HG03558 (cell line): ENCODE data around the gene INTS4.
"Not testable (repeated sequence)": the region's sequence is repeated elsewhere in the genome, so short reads cannot be mapped to it uniquely, and the experiment has no call there.

Source experiments
- ATAC-seq: cut with Tn5 transposase; IDR thresholded peaks from one replicate; pipeline ENCODE4 v1.9.1; 2021; ENCODE audit warnings: moderate number of reproducible peaks; ENCODE audit not compliant: unreplicated experiment; ENCODE audit errors: extremely low read depth

INTS4 gene

DNA sequence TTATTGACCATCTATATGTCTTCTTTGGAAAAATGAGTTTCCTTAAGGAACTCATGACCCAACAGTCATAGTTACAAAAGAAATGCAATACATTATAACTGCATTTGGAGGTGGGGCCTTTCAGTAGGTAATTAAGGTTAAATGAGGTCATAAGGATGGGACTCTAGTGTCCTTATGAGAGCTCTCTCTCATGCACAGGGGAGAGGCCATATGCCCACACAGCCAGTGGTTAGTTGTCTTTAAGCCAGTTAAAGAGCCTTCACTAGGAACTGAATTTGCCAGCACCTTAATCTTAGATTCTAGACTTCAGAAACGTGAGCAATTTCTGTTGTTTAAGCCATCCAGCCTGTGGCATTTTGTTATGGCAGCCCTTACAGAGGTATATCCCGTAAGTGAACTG, 27.3 kb downstream of the INTS4 start:
- no peak for ATAC-seq

- ATAC-seq = no peak
Observed at GRCh38 chr11:77966338-77966737, 28.1 kb downstream of the INTS4 start.

DNA sequence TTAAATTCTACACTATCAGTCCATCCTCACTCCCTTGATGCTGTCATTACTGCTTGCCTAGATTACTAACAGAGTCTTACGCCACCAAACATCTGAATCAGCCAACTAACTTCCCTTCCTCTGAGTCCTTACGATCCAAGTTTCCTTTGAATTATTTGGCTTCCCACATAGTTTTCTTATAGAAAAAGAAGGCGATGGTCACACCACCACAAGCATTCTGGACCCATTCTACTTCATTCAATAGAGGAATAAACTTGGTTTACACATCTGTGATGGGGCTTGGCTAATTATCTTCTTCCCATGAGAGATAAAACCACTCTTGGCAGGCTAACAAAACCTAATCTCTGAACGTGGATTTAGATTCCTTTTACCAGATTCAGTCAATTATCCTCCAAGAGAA, 35.0 kb downstream of the INTS4 start:
- ATAC-seq = no peak

- ATAC-seq = not testable (repeated sequence)
Observed at GRCh38 chr11:77958583-77959177, 35.8 kb downstream of the INTS4 start.

DNA sequence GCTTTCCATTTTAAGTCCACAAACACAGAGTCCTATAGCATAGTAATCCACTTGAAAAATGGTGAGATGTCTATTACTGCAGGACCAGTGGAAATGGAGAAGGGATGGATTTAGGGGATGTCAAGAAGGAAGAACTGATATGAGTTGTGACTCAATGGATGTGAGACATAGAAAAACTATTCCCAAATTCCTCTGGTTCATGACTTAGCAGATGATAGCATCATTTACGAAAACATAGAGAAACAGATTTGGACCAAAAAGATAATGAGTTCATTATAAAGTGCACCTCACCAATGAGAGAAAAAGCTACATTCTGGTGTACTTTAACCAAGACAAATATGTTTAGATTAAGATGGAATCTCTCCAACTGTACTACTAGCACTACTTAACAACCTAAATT, 51.2 kb downstream of the INTS4 start:
- ATAC-seq = not testable (repeated sequence)

DNA sequence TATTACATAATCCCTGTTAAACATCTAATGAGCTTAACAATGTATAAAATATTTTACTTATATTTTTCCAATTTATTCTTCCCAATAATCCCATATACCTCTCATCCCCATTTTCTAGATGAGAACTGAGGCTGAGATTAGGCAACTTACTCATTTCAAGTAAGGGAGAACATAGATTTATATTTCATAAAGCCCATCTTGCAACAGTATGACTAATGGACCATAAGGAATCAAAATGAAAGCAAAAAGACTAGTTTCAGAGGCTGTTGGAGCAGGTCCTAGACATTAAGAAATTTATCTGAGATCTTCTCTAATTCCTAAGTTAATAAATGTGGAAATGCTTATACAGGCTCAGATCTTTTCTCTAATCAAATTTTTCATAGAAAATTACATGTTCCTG, 52.0 kb downstream of the INTS4 start:
- ATAC-seq = not testable (repeated sequence)

GRCh38 chr11:77933596-77933995, 60.9 kb downstream of the INTS4 start:
- not testable (repeated sequence) for ATAC-seq

DNA sequence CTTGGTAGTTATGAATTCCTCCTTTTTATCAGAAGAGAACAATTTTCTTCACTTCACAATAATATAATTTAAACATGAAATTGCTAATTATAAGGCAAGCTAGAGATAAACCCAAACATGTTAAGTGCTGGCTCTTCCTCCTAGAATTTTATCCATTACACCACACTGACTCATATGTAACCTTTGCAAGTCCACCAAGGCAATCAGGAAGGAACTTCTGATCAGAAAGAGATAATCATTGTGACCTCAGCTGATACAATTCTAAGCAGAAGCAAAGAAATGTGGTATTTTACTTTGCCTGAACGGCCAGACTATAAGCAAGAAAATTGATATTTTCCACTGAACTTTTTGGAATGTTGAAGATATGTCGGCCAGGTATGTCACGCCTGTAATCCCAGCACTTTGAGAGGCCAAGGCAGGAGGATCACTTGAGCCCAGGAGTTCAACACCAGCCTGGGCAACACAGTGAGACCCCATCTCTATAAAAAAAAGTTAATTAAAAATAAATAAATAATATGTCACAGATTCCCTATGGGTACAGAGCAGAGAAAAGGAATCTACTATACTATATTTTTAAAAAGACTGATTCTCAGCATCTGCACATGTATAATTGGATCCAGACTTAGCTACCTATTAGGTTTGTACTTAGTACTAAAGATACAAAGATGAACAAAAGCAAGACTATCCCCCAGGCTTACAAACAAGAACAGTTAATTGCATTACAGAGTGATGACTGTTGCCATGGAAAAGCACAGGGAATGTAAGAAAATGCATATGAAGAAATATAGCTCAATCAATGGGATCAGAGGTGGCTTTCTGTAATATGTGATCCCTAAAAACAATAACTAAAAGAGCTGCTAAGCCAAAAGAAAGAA, 63.9 kb downstream of the INTS4 start:
- not testable (repeated sequence) for ATAC-seq

GRCh38 chr11:77917713-77918112, 76.8 kb downstream of the INTS4 start:
- ATAC-seq = not testable (repeated sequence)

GRCh38 chr11:77914307-77914791, 80.1 kb downstream of the INTS4 start:
- ATAC-seq = not testable (repeated sequence)

GRCh38 chr11:77913608-77914306, 80.7 kb downstream of the INTS4 start:
- not testable (repeated sequence) for ATAC-seq

- ATAC-seq = not testable (repeated sequence)
Observed at GRCh38 chr11:77910828-77911227, 83.6 kb downstream of the INTS4 start.

- no peak for ATAC-seq
Observed at GRCh38 chr11:77909277-77909676, 85.2 kb downstream of the INTS4 start.

GRCh38 chr11:77908835-77909234, 85.6 kb downstream of the INTS4 start:
- no peak for ATAC-seq

DNA sequence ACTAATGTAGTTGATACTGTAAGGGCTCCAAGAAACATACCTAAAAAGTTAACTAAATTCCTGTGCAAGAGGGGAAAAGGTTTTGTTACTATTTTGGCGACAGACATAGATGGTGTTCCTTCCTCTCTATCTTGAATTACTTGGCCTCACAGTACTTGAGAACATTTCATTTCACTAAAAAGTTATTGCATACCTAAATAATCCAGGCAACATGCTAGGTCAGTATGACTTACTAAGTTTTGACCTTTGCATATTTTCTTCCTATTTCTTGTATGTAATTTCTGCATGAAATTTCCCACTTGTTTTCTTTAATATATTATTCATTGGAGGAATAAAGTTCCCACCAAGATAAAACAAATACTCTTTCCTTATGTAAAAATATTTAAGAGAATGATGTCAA, 99.5 kb downstream of the INTS4 start:
- not testable (repeated sequence) for ATAC-seq

DNA sequence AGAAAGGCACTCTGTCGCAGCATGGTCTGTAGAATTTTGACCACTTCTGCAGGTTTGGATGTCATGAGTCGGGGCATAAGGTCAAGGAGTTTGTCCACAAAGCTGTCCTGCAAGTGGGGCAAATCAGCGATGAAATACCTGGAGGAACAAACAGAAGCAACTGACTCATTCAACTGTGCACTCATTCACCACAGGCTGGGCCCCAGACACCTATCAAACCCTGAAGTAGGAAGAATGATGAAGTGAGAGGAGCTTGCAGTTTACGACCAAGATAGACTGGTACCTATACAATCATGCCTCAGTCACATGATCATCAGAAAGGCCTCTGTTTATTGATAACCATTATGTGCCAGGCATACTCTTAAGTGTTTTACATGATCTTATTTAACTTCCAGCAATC, 102.8 kb downstream of the INTS4 start:
- ATAC-seq = not testable (repeated sequence)

GRCh38 chr11:77891256-77891655, 103.2 kb downstream of the INTS4 start:
- not testable (repeated sequence) for ATAC-seq

DNA sequence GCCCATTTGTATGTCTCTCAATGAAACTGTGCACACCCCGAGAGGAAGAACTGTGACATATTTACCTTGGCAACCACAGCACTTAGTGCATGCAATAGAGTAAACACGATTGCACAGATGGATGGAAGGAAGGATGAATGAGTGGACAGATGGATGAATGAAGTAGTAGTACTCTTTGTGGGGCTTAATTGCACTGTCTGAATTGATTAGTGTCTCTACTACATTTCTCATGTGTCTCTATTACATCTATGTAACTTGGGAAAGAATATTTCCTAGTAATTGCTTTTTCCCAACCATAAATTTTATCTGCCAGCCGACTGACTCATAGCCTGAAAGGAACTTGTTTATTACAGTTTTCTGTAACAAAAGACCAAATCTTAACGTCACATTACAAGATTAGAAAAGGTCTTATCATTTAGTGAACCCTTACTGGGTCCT, 103.8 kb downstream of the INTS4 start:
- not testable (repeated sequence) for ATAC-seq

DNA sequence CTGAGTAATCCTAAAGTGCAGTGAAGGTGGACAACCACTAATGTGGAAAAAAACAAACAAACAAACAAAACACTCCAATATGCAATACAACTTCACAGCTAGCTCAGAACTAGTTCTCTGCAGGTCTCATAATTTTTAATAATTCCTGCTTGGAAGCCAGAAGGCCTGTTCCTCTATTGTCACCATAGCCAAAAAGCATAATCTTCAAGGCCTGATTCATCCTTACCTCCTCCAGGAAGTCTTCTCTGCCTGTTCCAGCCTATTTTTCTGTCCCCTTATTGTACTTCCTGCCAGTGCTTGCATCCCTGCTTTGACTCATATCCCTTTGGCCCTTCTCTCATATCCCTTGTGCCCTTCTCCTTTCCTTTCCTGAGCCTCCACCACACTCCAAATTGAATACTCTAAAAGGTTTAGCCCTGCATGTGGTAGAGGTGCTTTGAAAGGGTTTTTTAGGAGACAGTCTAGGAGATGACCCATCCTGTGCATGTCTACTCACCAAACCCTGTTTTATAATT, 104.3 kb downstream of the INTS4 start:
- ATAC-seq = not testable (repeated sequence)

DNA sequence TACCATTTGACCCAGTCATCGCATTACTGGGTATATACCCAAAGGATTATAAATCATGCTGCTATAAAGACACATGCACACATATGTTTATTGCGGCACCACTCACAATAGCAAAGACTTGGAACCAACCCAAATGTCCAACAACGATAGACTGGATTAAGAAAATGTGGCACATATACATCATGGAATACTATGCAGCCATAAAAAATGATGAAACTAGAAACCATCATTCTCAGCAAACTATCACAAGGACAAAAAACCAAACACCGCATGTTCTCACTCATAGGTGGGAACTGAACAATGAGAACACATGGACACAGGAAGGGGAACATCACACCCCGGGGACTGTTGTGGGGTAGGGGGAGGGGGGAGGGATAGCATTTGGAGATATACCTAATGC, 105.4 kb downstream of the INTS4 start:
- ATAC-seq = not testable (repeated sequence)
